Epithelial cell of proximal tubule (primary cell): ENCODE results near the gene PAPPA2. TPM values are rescaled to one million over a fixed set of nuclear protein-coding genes. Genes with fewer than 3 reads are reported as not detected.
A peak's percentile ranks its signal among the peaks of the same experiment; 100 is the strongest.

Experiments used
- DNase-seq: peaks from one replicate; pipeline ENCODE4 v3.0.0-alpha.2; 2011; ENCODE audit warnings: low read depth
- H3K4me3 ChIP-seq: 2 replicates; pipeline ENCODE4 v1.5.1; 2011; ENCODE audit warnings: low read depth, mild to moderate bottlenecking, low read length
- CTCF ChIP-seq: conservative IDR thresholded peaks from 2 replicates; pipeline ENCODE4 v1.5.1; 2012; ENCODE audit warnings: low read depth, mild to moderate bottlenecking, low read length
- total RNA-seq: library from RNA; depleted of rRNA; stranded (reverse); fragments of >200 nt; gene quantifications from 2 replicates; pipeline ENCODE4 v1.2.3, GENCODE V29; 2015

PAPPA2 gene
- total RNA-seq, 1 donor from 2014 or later = 0.98 TPM

DNA sequence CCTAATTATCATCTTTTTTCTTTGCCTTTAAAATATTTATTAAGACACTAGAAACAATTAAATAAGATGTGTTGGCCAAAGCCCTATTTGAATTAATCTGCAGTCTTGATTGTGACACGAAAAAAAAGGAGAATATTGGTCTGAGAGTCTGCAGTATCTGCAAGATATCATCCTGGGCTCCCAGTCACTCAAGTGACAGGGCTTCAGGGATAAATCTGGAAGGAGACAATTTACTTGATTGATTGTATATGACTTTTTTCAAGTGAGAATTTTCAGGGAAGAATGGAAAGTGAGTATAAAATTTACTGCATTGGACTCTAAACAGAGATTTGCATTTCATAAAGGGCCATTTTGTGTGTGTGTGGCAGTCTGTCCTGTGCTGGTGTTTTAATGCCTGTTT, 233.7 kb downstream of the PAPPA2 start:
- no peak for DNase-seq
- no peak for TF ChIP-seq CTCF
- no peak overlapping the region for H3K4me3 ChIP-seq

DNA sequence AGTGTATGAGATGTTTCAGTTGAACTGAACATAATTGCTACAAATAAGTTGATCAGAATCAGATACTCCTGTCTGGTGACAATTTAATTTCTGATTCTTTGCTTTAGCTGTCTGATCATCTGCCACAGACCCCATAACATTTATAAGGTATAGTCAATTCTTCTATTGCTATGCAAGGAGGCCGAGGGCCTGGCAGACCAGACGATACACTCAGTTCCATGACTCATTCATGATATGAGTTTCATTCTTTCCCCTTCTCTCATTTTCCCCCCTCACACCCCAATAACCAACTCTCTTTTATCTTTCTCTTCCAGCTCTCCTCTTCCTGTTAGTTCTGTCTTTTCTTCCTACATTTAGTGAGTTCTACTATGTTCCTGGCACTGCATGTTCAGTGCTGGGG, 236.8 kb downstream of the PAPPA2 start:
- DNase-seq = no peak
- H3K4me3 ChIP-seq = no peak overlapping the region
- TF ChIP-seq CTCF = no peak

GRCh38 chr1:176701151-176701866, 238.3 kb downstream of the PAPPA2 start:
- TF ChIP-seq CTCF = no peak
- H3K4me3 ChIP-seq = no peak overlapping the region
- DNase-seq = no peak

- no peak for TF ChIP-seq CTCF
- DNase-seq = no peak
- H3K4me3 ChIP-seq = no peak overlapping the region
Observed at GRCh38 chr1:176702901-176703300, 239.9 kb downstream of the PAPPA2 start.

- DNase-seq = no peak
- H3K4me3 ChIP-seq = no peak overlapping the region
- TF ChIP-seq CTCF = no peak
Observed at GRCh38 chr1:176705585-176705984, 242.6 kb downstream of the PAPPA2 start.

DNA sequence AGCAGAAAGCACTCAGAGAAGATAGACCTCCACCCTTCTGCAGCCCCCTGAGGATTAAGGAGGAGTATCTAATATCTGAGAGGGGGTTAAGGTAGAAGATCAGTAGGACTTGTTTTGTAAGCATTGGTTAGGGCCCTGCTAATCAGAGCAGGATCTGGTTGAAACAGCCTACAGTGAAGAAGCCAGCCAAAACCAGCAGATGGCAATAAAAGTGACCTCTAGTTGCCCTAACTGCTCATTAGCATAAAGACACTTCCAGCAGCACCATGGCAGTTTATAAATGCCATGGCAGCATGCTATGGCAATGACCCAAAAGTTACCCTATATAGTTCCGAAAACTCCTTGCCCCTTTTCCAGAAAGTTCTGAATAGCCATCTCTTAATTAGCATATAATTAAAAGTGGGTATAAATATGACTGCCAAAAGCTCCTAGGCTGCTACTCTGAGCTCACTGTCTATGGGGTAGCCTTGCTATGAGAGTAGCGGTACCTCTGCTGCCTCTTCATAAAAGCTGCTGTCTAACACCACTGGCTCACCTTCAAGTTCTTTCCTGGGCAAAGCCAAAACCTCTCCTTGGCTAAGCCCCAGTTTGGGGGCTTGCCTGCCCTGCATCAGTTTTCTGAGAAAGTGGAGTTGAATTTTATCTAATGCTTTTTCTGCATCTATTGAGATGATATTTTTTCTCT, 254.2 kb downstream of the PAPPA2 start:
- no peak for DNase-seq
- peak; percentile 10 for TF ChIP-seq CTCF

GRCh38 chr1:176719447-176719846, 256.5 kb downstream of the PAPPA2 start:
- TF ChIP-seq CTCF = no peak
- H3K4me3 ChIP-seq = no peak overlapping the region
- no peak for DNase-seq

More for the DNA sequence above, 254.2 kb downstream of the PAPPA2 start:
- no peak overlapping the region for H3K4me3 ChIP-seq
